Ectodermal cell (in vitro differentiated cells): ENCODE measurements around the gene DBNL.

Source experiments
- H3K27ac ChIP-seq: 2 replicates; pipeline ENCODE4 v1.7.0; 2013; ENCODE audit warnings: mild to moderate bottlenecking, low read depth, low read length; ENCODE audit not compliant: insufficient read depth, poor library complexity, severe bottlenecking
- H3K27me3 ChIP-seq: 2 replicates; pipeline ENCODE4 v1.7.0; 2013; ENCODE audit warnings: mild to moderate bottlenecking, low read length; ENCODE audit not compliant: insufficient read depth, control insufficient read depth, poor library complexity, severe bottlenecking
- H3K36me3 ChIP-seq: one replicate; pipeline ENCODE4 v1.7.0; 2013; ENCODE audit warnings: low read length; ENCODE audit not compliant: control insufficient read depth, insufficient read depth
- H3K4me1 ChIP-seq: one replicate; pipeline ENCODE4 v1.7.0; 2013; ENCODE audit warnings: low read length; ENCODE audit not compliant: control insufficient read depth, insufficient read depth
- H3K4me3 ChIP-seq: 2 replicates; pipeline ENCODE4 v1.7.0; 2013; ENCODE audit warnings: low read depth, low read length, control low read depth; ENCODE audit not compliant: insufficient read depth
- H3K9me3 ChIP-seq: 2 replicates; pipeline ENCODE4 v1.7.0; 2013; ENCODE audit warnings: mild to moderate bottlenecking, low read length, moderate library complexity; ENCODE audit not compliant: control insufficient read depth
- WGBS, 2 experiments: methylation state at CpG; one replicate each; pipeline ENCODE4 v1.1.7; 2013; ENCODE audit warnings: missing lambda C conversion rate in 2 of 2; 5-methylcytosine and 5-hydroxymethylcytosine counted together

The DBNL gene

DNA sequence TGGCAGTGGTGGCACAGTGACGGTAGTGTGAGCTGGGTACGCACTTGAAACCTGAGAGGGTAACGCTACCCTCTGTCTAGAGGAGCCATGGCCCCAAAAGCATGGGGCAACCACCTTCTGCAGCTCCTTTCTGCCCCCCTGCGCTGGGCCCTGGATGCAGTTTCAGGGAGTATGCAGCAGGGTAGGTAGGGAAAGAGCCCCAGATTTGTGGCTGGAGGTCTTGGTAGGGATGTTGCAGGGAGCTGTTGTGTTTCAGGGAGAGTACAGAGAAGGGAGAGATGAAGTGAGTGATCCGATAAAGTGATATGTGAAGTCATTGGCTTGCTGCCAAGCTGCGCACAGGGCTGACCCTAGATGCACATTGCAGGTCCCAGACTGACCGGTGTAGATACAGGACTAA lies 23.6 kb downstream of the DBNL start:
- no peak overlapping the region for H3K27ac ChIP-seq
- no peak overlapping the region for H3K4me3 ChIP-seq
- no peaks in the 10 kb centered on the region for H3K9me3 ChIP-seq
- H3K27me3 ChIP-seq = no peaks in the 10 kb centered on the region
- WGBS, 2 experiments = 88 to 92% methylated on average over 7 of the region's 7 CpGs
- H3K36me3 ChIP-seq = peaks cover 3% of the 10 kb centered on the region
- H3K4me1 ChIP-seq = peaks cover 27% of the 10 kb centered on the region

GRCh38 chr7:44071726-44072363 lies 27.3 kb downstream of the DBNL start:
- peaks cover 8% of the 10 kb centered on the region for H3K36me3 ChIP-seq
- no peak overlapping the region for H3K27ac ChIP-seq

DNA sequence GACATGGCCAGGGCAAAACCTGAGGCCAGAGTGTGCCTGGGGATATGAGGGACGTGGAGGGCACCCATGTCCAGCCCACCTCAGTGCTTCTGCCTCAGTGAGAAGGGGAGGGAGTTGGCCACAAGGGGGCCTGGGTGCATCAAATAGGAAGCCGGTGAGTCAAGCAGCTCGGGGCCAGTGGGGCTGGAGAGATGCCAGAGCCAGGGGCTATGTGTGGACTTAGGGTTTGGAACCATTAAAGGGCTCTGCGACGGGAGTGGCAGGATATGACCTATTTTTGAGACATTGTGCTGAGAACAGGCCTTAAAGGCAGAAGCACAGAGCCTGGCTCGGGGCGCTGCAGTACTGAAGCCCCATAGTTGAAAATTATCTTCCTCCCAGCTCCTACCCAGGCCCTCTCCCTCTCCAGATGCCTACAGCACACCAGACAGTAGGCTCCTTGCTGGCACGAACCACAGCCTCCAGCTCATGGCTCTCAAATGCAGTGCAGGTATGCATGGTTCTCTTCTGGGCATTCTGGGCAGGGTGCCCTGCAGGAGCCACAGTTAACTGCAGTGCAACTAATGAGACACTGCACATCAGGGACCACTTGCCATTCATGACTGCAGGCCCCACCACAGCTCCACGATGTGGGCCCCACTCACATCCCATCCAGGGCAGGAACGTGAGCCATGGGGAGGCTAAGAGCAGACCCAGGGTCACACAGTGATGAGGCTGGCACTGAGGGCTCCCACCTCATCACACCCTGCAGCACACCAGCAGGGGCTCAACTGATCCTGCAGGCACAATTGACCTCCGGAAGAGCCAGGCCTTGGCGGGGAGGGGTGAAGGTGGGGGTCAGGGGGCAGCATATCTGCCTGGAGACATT lies 28.1 kb downstream of the DBNL start:
- Histone ChIP-seq H3K9me3 (no peaks in the 10 kb centered on the region), H3K27ac (no peak overlapping the region), H3K27me3 (no peaks in the 10 kb centered on the region), H3K36me3 (peaks cover 11% of the 10 kb centered on the region), H3K4me1 (no peaks in the 10 kb centered on the region), H3K4me3 (no peak overlapping the region)
- 73 to 80% methylated on average over 12 of the region's 12 CpGs for WGBS, 2 experiments

More at GRCh38 chr7:44071726-44072363, 27.3 kb downstream of the DBNL start:
- no peaks in the 10 kb centered on the region for H3K4me1 ChIP-seq
- H3K27me3 ChIP-seq = no peaks in the 10 kb centered on the region
- 85 to 89% methylated on average over 9 of the region's 9 CpGs for whole genome bisulfite sequencing, 2 experiments
- H3K9me3 ChIP-seq = no peaks in the 10 kb centered on the region
- H3K4me3 ChIP-seq = no peak overlapping the region

DNA sequence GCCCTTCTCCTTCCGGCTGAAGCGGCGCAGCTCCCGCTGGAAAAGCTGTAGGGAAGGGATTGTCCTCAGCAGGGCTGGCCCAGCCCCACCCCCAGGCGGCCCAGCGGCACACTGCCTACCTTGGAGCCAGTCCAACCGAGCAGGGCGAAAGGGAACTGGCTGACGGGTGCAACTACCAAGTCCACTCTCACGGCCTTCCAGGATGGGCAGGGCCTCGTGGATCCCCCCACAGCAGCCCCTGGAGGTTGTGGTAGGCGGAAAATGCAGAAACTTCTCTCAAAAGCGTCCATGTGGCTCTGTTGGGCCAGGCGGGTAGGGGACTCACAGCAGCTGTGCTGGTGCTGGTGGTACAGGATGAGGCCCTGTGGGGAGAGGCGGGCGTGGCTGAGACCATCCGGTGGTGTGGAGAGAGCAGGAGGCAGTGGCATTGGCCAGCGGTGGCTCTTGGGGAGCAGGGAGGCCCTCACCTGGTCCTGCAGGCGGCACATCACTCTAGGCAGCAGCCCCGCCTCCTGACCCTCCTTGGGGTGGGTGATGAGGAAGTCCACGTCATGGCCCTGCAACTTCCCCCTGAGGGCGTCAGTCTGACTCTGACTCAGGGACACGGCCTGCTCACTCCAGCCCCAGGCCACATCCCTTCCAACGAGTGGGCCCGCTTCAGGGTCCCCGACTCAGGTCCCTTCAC lies 29.3 kb downstream of the DBNL start:
- 93% methylated on average over 26 of the region's 26 CpGs for WGBS, 2 experiments
- Histone ChIP-seq H3K9me3 (no peaks in the 10 kb centered on the region), H3K27me3 (no peaks in the 10 kb centered on the region), H3K4me3 (no peak overlapping the region), H3K27ac (no peak overlapping the region), H3K4me1 (no peaks in the 10 kb centered on the region), H3K36me3 (peaks cover 22% of the 10 kb centered on the region)

DNA sequence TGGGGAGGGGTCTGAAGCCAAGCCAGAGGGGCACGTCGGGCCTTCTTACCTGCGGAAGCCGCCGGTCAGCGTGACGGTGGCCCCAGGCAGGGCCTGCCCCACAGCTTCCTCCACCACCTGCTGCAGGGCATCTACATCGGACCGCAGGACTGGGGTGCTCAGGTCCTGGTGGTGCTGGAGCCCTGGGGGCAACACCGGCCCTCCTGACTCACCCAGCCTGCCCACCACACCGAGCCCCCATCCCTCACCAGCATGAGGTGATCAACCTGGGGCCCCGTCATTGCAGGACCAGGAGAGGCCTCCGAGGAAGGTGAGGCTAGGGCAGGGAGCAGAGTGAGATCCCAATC lies 29.8 kb downstream of the DBNL start:
- H3K4me1 ChIP-seq = no peaks in the 10 kb centered on the region
- H3K27ac ChIP-seq = no peak overlapping the region
- no peaks in the 10 kb centered on the region for H3K9me3 ChIP-seq
- 90 to 95% methylated on average over 13 of the region's 13 CpGs for WGBS, 2 experiments
- H3K36me3 ChIP-seq = peaks cover 22% of the 10 kb centered on the region
- H3K27me3 ChIP-seq = no peaks in the 10 kb centered on the region
- H3K4me3 ChIP-seq = no peak overlapping the region

GRCh38 chr7:44075296-44076075 lies 31.0 kb downstream of the DBNL start:
- no peaks in the 10 kb centered on the region for H3K4me1 ChIP-seq
- WGBS, 2 experiments = 93 to 95% methylated on average over 17 of the region's 17 CpGs
- H3K27me3 ChIP-seq = no peaks in the 10 kb centered on the region
- no peak overlapping the region for H3K27ac ChIP-seq
- no peak overlapping the region for H3K4me3 ChIP-seq
- no peaks in the 10 kb centered on the region for H3K9me3 ChIP-seq
- peaks cover 29% of the 10 kb centered on the region for H3K36me3 ChIP-seq

GRCh38 chr7:44076101-44076895 lies 31.8 kb downstream of the DBNL start:
- Histone ChIP-seq H3K27me3 (no peaks in the 10 kb centered on the region), H3K27ac (no peak overlapping the region), H3K4me1 (peaks cover 4% of the 10 kb centered on the region), H3K4me3 (no peak overlapping the region), H3K36me3 (peaks cover 29% of the 10 kb centered on the region), H3K9me3 (no peaks in the 10 kb centered on the region)
- 94 to 96% methylated on average over 20 of the region's 20 CpGs for WGBS, 2 experiments

DNA sequence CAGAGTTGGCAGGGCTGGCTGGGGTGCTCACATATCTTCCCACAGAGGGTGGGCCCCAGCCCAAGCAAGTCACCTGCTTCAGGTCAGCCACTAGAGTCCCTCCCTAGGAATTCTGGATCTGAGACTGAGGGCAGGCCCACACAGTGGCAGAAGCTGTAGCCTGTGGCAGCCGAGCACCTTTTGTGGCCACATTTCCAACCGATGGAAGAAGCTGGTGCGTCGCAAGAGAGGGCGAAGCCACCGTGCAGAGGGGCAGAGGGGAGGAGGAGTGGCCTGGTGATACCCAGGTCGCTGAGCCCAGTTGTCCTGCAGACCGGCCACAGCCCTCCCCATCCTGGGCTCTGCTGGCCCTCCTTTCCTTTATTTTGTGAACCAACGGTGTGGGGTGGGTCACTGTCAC lies 32.6 kb downstream of the DBNL start:
- Histone ChIP-seq H3K27ac (no peak overlapping the region), H3K36me3 (peaks cover 29% of the 10 kb centered on the region), H3K4me3 (no peak overlapping the region), H3K4me1 (peaks cover 8% of the 10 kb centered on the region), H3K27me3 (no peaks in the 10 kb centered on the region), H3K9me3 (no peaks in the 10 kb centered on the region)
- WGBS, 2 experiments = 95 to 96% methylated on average over 8 to 9 of the region's 9 CpGs

DNA sequence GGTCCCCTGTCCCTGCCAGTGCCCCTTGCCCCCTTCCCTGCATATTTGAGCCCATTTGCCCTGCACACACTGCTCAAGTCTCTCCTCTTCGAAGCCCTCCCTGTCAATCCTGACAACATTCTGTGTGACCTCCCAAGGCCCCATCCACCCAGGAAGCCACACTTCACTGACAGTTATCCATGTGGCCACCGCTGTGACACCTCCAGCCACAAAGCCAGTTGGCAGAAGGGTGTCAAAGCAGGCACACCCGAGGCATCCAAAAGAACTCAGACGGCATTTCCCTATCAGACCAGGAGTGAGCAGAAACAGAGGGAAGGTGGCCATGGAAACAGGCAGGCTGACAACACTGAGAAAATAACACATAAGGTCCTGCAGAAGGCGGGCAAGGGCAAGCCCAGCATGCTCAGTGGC lies 33.2 kb downstream of the DBNL start:
- WGBS, 2 experiments = 94 to 95% methylated on average over 5 of the region's 5 CpGs
- Histone ChIP-seq H3K4me1 (peaks cover 8% of the 10 kb centered on the region), H3K36me3 (peaks cover 29% of the 10 kb centered on the region), H3K27ac (no peak overlapping the region), H3K4me3 (no peak overlapping the region), H3K27me3 (no peaks in the 10 kb centered on the region), H3K9me3 (no peaks in the 10 kb centered on the region)
